HG02571 (cell line): ENCODE measurements around the gene RTN4RL2.

Experiments used
- ATAC-seq: cut with Tn5 transposase; IDR thresholded peaks from one replicate; pipeline ENCODE4 v1.9.1; 2021; ENCODE audit warnings: mild to moderate bottlenecking, moderate library complexity; ENCODE audit not compliant: unreplicated experiment

The RTN4RL2 gene

GRCh38 chr11:57461841-57462489 is 1.6 kb downstream of the RTN4RL2 start:
- ATAC-seq: no peak

GRCh38 chr11:57462597-57462996 is 2.3 kb downstream of the RTN4RL2 start:
- no peak for ATAC-seq

- no peak for ATAC-seq
Observed at GRCh38 chr11:57463671-57464538, 3.6 kb downstream of the RTN4RL2 start.

GRCh38 chr11:57464539-57465181 is 4.3 kb downstream of the RTN4RL2 start:
- no peak for ATAC-seq

- ATAC-seq: no peak
Observed at GRCh38 chr11:57466680-57467079, 6.4 kb downstream of the RTN4RL2 start.

- ATAC-seq: no peak
Observed at GRCh38 chr11:57467508-57468157, 7.3 kb downstream of the RTN4RL2 start.

GRCh38 chr11:57468276-57468675 is 7.9 kb downstream of the RTN4RL2 start:
- no peak for ATAC-seq

- no peak for ATAC-seq
Observed at GRCh38 chr11:57469268-57469667, 8.9 kb downstream of the RTN4RL2 start.

GRCh38 chr11:57471496-57471895 is 11.2 kb downstream of the RTN4RL2 start:
- ATAC-seq: no peak

GRCh38 chr11:57473285-57473841 is 13.0 kb downstream of the RTN4RL2 start:
- ATAC-seq: no peak

- no peak for ATAC-seq
Observed at GRCh38 chr11:57474017-57474802, 13.9 kb downstream of the RTN4RL2 start.

- no peak for ATAC-seq
Observed at GRCh38 chr11:57474803-57475115, 14.4 kb downstream of the RTN4RL2 start.

- no peak for ATAC-seq
Observed at GRCh38 chr11:57475191-57475590, 14.9 kb downstream of the RTN4RL2 start.

GRCh38 chr11:57475671-57476046 is 15.3 kb downstream of the RTN4RL2 start:
- ATAC-seq: no peak

- ATAC-seq: peak; percentile 40
Observed at GRCh38 chr11:57476047-57476756, 15.9 kb downstream of the RTN4RL2 start.

- ATAC-seq: peak; percentile 50
Observed at GRCh38 chr11:57476757-57477506, 16.6 kb downstream of the RTN4RL2 start.

GRCh38 chr11:57477507-57478189 is 17.3 kb downstream of the RTN4RL2 start:
- no peak for ATAC-seq

- ATAC-seq: no peak
Observed at GRCh38 chr11:57479021-57479663, 18.8 kb downstream of the RTN4RL2 start.
